T-helper 9 cell (primary cell): ENCODE measurements around the gene ATPAF1.
A peak's percentile ranks its signal among the peaks of the same experiment; 100 is the strongest.
"Not testable (repeated sequence)": the region's sequence is repeated elsewhere in the genome, so short reads cannot be mapped to it uniquely, and the experiment has no call there.

Experiments used
- DNase-seq: peaks from one replicate; pipeline ENCODE4 v3.0.0-alpha.2; 2020
- total RNA-seq, 2 donors: gene quantifications; one replicate each; lab custom pipeline; 2026; lab: John Stamatoyannopoulos, UW

The ATPAF1 gene
- total RNA-seq = 21.0 to 47.1 reads per million in 2 donors

DNA sequence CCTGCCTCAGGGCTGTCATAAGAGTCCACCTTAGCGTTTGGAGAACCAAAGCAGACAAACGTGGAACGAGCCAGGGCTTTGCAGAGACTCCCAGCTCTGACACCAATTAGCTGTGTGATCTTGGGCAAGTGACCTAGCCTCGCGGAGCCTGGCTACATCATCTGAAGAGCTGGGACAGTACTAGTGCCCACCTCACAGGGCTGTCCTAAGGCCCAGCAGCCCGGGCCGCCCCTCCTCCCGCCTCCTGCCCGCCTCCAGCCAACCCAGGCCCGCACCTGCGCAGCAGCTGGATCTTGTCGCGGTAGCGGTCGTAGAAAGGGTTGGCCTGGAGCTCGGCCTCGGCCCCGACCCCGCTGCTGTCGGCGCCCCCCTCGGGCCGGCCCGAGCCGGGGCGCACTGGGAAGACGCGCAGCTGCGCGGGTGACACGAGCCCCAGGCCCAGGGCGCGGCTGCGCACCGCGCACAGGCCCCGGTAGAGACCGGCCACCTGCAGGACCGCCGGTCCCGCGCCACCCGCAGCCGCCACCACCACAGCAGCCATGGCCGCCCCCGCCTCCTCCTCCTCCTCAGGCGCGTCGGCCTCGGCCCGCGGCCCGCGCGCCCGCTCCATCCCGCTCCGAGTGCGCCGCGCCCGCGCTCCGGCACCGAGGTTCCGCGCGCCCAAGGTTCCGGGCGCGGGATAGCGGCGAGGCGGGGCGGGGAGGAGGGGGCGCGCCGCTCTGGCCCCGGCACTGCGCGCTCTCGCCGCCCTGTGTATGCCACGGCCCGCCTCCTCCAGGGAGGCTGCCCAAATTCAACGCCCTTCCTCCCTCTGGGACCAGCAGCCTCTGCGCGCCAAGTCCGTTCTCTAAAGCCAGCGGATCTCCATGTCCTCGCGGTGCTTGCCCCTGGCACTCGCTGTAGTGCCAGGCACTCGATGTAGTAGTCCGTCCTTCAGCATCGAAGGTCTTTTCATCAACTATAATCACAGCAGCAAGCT is at the start of gene ATPAF1:
ATPAF1 (minus strand) TSS at position 583 of the 979 bp plus-strand sequence; CDS start at position 541, 42 bp downstream.
- DNase-seq = peak; percentile 39

- no peak for DNase-seq
Measured at GRCh38 chr1:46717654-46718053, 49.5 kb upstream of the ATPAF1 start.

DNA sequence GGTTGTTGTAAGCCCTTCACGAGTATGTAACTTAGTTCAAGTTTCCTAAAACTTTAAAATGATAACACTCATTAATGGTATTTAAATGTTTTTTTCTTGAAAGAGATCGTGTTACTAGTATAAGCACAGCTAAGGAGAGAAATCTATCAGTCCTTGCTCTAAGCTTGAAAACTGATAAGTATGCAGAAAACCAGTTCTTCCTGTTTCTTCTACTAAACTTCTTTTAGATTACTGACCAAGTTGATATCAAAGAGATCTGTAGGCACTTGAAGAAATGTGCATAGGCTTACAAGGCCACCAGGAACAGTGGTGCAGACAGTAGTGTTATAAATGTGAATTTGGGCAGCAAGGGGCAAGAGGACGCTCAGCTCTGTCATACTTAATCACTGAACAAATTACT is 46.8 kb upstream of the ATPAF1 start:
- DNase-seq = no peak

DNA sequence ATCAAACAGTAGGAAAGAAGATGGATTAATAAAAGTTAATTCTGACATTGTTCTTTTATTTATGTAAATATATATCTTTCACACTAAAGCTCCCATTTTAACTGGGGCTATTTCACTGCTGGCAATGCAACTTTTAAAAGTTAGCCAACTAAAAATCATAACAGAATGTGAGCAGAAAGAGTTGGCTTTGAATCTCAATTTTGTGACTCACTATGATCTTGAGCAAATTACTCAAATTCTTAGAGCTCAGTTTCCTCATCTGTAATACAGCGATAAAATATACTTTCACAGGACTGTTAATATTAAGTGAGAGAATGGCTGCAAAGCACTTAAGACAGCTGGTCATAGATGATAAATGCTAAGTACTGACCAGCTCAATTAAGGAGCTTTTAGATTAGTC is 40.0 kb upstream of the ATPAF1 start:
- DNase-seq = no peak

DNA sequence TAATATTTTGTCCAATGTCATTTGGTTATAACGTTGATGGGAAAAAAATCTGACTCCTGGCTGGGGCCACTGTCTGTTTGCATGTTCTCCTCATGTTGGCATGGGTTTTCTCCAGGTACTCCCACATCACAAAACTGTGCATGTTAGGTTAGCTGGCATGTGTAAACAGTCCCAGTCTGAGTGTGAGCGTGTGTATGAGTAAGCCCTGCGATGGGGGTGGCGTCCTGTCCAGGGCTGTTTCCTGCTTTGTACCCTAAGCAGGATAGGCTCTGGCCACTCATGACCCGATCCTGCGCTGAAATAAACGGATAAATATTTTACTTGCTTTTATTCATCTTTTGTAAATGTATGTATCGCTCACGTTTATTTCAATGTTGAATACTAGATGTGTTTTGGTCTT is 37.2 kb upstream of the ATPAF1 start:
- DNase-seq = no peak

- no peak for DNase-seq
Measured at GRCh38 chr1:46703927-46704641, 35.9 kb upstream of the ATPAF1 start.

DNA sequence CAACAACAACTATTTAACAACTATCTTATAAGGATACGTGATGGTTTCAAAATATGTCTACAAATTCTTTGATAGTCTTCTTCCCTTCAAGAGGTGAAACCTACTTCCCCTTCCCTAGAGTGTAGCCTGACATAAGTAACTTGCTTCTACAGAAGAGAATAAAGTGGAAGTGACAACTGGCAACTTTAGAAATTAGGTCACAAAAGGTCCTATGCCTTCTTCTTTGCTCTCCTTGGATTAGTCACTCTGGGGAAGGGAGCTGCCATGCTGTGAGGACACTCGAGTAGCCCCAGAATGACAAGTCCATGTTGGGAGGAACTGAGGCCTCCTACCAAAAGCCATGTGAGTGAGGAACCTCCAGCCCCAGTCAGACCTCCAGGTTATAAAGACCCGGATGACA is 31.5 kb upstream of the ATPAF1 start:
- DNase-seq = no peak

GRCh38 chr1:46697053-46697452 is 28.9 kb upstream of the ATPAF1 start:
- no peak for DNase-seq

DNA sequence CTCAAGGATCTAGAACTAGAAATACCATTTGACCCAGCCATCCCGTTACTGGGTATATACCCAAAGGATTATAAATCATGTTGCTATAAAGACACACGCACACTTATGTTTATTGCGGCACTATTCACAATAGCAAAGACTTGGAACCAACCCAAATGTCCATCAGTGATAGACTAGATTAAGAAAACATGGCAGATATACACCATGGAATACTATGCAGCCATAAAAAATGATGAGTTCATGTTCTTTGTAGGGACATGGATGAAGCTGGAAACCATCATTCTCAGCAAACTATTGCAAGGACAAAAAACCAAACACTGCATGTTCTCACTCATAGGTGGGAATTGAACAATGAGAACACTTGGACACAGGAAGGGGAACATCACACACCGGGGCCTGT is 26.5 kb upstream of the ATPAF1 start:
- DNase-seq = not testable (repeated sequence)

DNA sequence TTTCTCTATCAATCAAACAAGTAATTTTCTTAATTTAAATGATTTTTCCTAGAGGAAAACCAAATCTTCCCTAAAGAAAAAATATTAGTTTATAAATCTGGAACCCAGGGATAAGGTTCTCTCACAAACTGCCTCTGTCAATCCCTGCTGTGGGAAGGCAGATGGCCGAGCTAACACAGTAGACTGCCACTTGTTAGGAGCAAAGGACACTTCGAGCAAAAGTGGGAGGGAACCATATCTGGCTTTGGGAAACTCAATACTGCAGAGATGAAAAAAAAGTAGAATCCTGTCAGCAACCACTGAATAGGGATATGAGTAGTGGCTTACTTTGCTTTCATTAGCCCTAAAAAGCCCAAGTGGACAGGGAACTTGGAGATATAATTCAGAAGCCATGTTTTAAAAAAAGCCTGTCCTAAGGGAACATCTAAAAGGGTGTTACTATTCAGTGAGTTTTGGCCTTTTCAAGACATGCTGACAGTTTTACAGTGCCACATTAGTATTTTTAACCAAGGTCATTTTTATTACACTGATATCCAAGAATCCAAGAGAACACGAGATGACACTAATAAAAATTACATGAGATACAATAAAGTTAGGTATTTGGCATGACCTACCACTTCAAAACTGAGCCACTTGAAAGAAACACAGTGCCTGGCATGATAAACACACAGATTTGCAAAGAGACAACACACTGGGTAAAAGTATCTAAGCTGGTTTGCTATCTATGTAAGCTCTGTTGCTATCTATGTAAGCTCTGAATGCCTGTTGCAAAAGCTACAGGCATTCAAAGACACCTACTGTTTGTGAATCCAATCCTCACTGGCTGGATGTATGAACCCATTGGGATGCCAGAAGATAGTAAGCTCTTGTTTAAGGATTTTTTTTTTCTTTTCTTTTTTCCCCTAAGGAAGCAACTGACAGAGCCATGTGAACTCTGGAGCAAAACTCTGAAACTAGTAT is 24.9 kb upstream of the ATPAF1 start:
- DNase-seq = no peak

GRCh38 chr1:46691997-46692790 is 24.0 kb upstream of the ATPAF1 start:
- DNase-seq = no peak

DNA sequence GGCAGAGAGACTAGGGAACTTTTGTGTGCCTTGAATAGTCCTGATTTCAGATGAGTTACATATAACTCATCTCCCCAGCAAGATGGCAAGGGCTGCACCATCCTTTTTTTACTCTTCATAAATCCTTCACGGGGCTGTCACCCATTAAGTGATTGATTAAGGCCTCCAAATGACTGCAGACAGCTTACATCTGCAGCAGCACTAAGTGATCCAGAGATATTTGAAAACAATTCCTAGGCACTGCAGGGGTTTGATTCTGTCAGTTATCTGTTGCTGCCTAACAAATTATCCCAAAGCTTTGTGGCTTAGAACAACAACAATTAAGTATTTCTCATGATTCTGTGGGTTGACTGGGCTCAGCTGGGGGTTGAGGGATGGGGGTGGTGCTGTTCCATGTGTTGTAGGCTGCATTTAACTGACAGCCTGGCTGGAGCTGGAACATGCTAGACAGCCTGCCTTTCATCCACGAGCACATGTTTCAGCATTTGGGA is 22.8 kb upstream of the ATPAF1 start:
- DNase-seq = no peak

DNA sequence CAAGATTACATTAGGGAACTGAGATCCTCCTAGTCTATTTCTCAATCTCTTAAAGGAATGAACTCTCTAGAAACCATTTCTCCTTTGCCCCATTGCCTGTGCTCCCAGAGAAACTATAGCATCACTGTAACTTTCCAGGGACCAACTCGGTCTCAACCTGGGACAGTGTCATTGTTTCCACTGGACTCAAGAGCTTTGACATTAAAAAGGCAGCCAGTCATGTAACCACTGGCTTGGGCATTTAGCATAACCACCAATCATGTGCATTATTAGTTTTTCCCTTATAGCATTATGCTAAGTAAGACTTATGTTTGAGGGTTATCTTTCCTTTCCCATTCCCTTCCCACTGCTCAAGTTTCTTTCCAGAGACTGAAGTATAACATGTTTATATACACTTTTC is 21.7 kb upstream of the ATPAF1 start:
- no peak for DNase-seq

- DNase-seq = no peak
Measured at GRCh38 chr1:46689356-46689755, 21.2 kb upstream of the ATPAF1 start.

DNA sequence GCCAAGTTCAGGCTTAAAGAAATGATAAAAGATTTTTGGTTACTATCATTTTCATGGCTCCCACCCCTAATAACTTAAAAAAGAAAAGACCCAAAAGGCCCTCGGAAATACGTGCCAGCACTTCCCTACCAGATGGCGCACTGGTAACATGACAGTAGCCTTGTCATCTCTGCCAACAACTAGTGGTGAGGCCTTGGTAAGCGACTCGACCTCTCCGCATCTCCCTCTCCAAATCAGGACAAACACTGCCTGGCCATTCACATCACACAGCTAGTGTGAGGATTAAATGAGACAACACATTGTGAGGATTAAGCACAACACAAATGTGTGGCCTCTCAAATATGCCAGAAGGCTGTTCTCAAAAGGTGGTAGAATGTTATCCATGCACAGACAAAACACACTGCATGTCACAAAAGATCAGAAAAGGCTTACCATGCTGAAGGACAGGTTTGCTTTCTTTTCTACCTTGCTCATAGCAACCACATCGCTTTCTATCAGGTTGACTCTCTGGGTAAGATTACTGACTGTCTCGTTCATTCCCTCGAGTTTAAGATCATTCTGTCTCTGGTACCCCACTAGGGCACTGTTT is 19.9 kb upstream of the ATPAF1 start:
- DNase-seq = no peak

- no peak for DNase-seq
Measured at GRCh38 chr1:46687093-46687659, 19.0 kb upstream of the ATPAF1 start.

DNA sequence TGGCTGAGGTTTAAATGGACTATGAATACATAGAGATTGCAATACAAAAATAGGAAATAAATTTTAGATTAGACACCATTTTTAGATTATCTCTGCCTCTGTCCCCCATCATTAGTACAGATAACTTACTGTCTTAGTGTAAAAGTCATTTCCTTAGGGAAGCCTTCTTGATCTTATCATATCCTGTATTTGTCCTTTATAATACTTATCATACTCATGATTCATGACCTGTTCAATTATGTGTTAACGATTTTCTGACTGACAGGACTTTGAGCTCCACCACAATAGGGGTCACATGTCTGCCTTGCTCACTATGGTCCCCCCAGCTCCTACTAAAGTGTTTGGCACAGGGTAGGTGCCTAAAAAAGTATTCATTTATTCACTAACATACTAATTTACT is 18.1 kb upstream of the ATPAF1 start:
- no peak for DNase-seq

- DNase-seq = no peak
Measured at GRCh38 chr1:46684670-46685069, 16.5 kb upstream of the ATPAF1 start.

DNA sequence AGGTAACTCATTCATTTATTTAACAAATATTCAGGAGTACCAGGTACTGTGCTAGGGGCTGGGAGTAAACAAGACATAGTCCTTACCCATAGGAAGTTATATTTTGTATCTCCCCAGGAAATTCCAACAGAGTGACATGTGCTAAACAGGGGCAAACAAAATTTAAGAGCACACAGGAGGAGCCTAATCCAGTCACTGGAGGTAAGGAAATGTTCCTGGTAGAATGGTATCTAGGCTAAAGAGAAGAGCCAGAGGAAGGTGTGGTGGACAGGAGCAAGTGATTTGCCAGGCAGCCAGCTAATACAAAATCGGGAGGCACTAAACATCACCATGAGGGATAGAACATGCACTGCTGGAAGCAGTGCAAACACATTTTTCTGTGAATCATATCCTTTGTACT is 13.9 kb upstream of the ATPAF1 start:
- no peak for DNase-seq

GRCh38 chr1:46681333-46682034 is 13.3 kb upstream of the ATPAF1 start:
- no peak for DNase-seq
